GDM1 (cell line): ENCODE measurements around the gene GTF2H4.

ENCODE experiments used
- DNase-seq: peaks from one replicate; lab custom pipeline; 2025; lab: John Stamatoyannopoulos, UW

Gene GTF2H4

DNA sequence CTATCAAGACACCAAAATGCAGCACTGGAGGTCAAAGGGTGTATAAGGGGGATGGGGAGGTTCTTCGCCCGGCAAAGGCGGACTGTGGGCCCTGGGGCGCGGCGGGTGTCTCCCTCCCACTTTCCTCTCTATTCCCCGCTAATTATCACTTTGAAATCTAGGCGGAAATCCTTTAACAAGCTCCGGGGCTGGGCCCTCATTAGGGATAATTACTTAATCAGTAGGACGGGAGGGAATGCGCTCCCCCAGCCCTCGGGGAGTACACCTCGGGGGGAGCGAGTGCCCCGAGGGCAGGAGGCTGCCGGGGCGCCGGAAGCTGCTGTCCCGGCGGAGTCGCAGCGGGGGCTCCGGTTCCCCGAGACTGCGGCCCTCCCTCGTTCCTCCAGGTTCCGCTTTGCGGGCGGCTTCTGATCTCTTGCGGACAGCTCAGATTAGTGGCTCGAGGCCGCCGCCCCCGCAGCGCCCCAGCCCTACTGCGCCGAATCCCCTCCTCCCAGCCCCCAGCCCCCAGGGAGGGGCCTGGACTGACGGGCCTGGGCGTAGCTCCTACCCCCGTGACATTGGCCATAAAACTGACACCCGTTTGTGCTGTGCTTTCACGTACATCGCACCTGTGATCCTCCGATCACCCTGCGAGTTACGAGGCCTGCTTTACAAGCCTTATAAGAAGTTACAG, 47.5 kb downstream of the GTF2H4 start:
- no peak for DNase-seq

- DNase-seq = no peak
Measured at GRCh38 chr6:30957716-30958115, 49.7 kb downstream of the GTF2H4 start.

DNA sequence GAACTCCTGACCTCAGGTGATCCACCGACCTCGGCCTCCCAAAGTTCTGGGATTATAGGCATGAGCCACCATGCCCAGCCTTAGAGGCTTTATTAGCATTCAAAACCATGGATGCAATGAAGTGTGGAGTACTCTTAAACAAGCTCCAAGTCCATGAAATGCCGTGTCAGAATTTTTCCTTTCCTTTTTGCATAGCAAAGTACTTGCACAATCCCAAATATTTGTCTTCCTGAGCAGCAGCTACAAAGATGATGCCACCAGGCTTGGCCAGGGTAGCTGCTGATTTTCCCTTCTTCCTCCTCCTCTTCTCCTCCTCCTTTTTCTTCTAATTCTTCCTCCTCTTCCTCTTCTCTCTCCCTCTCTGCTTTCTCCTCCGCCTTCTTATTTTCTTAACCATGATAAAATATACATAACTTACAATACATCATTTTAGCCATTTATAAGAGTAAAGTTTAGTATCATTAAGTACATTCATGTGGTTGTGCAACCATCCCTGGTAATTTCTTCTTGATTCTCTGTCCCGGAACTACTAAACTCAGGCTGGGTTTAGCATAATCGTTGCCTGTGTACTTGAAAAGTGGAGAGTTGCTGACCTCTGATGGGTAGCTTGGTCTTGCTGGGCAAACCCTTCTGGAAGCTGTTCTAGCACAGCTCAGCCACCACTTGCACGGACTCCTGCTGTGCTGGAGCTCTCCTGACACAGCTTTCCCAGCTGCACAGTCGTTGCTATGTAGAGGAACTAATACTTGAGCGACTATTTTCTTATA, 53.1 kb downstream of the GTF2H4 start:
- no peak for DNase-seq

GRCh38 chr6:30962716-30963115, 54.7 kb downstream of the GTF2H4 start:
- no peak for DNase-seq

GRCh38 chr6:30963641-30964040, 55.6 kb downstream of the GTF2H4 start:
- no peak for DNase-seq
